Measurements from ENCODE around the gene HERC2. TPM values are rescaled to one million over a fixed set of nuclear protein-coding genes. Genes with fewer than 3 reads are reported as not detected.
"Not testable (repeated sequence)": the region's sequence is repeated elsewhere in the genome, so short reads cannot be mapped to it uniquely, and the experiment has no call there.

HERC2 gene, protein sequence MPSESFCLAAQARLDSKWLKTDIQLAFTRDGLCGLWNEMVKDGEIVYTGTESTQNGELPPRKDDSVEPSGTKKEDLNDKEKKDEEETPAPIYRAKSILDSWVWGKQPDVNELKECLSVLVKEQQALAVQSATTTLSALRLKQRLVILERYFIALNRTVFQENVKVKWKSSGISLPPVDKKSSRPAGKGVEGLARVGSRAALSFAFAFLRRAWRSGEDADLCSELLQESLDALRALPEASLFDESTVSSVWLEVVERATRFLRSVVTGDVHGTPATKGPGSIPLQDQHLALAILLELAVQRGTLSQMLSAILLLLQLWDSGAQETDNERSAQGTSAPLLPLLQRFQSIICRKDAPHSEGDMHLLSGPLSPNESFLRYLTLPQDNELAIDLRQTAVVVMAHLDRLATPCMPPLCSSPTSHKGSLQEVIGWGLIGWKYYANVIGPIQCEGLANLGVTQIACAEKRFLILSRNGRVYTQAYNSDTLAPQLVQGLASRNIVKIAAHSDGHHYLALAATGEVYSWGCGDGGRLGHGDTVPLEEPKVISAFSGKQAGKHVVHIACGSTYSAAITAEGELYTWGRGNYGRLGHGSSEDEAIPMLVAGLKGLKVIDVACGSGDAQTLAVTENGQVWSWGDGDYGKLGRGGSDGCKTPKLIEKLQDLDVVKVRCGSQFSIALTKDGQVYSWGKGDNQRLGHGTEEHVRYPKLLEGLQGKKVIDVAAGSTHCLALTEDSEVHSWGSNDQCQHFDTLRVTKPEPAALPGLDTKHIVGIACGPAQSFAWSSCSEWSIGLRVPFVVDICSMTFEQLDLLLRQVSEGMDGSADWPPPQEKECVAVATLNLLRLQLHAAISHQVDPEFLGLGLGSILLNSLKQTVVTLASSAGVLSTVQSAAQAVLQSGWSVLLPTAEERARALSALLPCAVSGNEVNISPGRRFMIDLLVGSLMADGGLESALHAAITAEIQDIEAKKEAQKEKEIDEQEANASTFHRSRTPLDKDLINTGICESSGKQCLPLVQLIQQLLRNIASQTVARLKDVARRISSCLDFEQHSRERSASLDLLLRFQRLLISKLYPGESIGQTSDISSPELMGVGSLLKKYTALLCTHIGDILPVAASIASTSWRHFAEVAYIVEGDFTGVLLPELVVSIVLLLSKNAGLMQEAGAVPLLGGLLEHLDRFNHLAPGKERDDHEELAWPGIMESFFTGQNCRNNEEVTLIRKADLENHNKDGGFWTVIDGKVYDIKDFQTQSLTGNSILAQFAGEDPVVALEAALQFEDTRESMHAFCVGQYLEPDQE (N-terminal part only)
- 29.5 TPM for polyA plus RNA-seq (2013, experiment 1 of 2)
- 27.3 TPM for polyA plus RNA-seq (2013, experiment 2 of 2)

DNA sequence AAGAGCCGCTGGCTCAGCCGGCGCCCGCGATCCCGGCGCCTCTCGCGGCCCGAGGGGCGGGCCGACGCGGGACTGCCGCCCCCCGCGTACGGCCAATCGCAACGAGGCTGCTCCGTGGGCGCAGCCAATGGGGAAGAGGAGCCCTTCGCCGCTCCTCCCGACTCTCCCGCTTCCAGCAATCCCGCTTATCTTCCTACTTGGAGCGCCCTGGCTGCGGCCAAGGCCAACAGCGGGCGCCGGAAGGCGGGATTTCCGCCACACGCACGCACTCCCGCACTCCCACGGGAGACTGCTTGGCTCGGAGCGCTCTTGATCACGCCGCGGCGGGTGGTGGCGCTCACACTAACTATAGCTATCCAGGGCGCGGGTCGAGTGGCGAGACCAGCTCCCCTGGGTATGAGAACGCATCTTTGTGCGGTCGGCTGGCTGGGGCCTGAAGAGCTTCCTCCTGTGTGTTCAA, at the start of gene HERC2:
Gene HERC2 (minus strand): TSS at position 51 of the 460 bp plus-strand sequence. CDS start 746 bp downstream, outside the sequence.
- H3K9ac ChIP-seq (ENCODE audit: low read depth, low read length); H3K9me3 ChIP-seq (ENCODE audit: insufficient read depth, low read depth, low read length); H3K4me1 ChIP-seq (ENCODE audit: insufficient read depth, low read length); H3K27me3 ChIP-seq (ENCODE audit: insufficient read depth, low read length); H3K27ac ChIP-seq (ENCODE audit: low read depth, low read length); H3K36me3 ChIP-seq (ENCODE audit: insufficient read depth, low read length): not testable (repeated sequence)
- WGBS = no CpG with 5 or more reads among the region's 52 CpGs
- H3K4me3 ChIP-seq (ENCODE audit: low read length) = peak within 1 kb of the TSS; percentile 47

DNA sequence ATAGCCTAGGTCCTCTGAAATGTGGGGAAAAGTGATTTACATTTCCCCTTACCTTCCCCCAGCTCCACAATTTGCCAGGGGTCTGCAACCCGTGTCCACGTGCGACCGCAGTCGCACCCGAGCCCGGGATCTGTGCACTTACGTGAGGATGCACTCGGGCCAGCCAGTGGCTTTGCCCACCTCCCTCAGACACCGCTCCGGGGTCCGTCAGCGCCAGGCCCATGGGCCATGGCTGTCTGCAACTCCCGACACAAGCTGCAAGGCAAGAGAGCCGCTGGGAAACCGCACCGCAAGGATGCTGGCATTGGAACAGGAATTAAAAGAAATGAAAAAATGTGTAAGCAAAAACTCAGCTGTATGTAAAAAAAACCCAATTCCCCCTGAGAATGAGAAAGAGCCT, 43.5 kb upstream of the HERC2 start:
- H3K27me3 ChIP-seq (ENCODE audit: insufficient read depth, low read length); H3K9me3 ChIP-seq (ENCODE audit: insufficient read depth, low read depth, low read length); H3K4me1 ChIP-seq (ENCODE audit: insufficient read depth, low read length); H3K27ac ChIP-seq (ENCODE audit: low read depth, low read length); H3K9ac ChIP-seq (ENCODE audit: low read depth, low read length); H3K36me3 ChIP-seq (ENCODE audit: insufficient read depth, low read length); H3K4me3 ChIP-seq (ENCODE audit: low read length): not testable (repeated sequence)
- WGBS = 100% methylated on average over 1 of the region's 17 CpGs

DNA sequence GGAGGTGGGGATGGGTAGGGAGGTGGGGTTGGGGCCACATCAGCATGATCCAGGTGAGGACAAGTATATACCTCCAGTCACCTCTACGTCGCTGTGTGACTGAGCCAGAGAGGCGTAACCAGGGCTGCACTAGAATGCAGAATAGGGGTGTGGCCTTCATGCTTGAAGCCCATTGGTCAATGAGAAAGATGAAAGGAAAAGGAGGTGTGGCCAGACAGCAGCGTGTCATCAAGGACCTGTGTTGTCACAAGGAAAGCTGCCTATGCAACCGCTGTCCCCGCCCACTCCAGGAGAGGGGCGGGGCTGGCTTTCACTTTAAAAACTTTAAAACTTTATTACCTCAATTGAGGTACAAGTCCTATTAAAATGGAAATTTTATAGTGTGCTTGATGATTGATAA, 36.0 kb upstream of the HERC2 start, which contains the start of gene GOLGA6L24:
Gene GOLGA6L24 (minus strand): TSS at position 101 of the 400 bp plus-strand sequence. CDS start 61 bp downstream, at position 40.
- H3K9ac ChIP-seq (ENCODE audit: low read depth, low read length); H3K4me1 ChIP-seq (ENCODE audit: insufficient read depth, low read length): not testable (repeated sequence)

DNA sequence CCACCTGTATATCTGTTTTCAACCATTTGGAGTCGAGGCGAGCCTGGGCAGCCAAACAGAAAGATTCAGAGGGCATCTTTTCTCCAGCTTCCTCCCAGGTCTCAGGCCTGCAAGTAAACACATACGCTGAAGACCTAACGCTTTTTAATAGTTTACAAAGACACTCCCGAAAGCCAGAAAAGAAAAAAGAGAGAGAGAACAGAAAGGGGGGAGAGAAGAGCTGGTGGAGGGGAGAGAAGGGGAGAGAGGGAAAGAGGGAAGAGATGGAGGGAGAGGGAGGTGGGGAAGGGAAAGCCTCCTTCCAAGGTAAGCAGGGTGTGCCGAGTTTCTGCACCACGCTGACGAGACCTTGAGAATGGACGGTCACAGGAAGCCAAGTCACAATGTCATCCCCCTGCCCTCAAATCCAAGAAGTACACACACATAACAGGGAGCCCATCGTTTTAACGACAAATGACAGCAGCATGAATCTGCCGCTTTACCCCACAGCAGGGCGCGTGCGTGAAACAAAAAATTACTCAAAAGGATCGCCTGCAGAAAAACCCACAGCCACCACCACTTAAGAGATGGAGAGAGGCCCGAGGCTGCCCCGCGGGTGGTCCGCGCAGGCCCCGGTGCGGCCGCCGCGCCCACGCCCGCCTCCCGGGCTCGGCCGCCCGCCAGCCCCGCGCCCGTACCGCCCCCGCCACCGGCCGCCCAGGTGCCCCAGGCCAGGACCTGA, 461 bp downstream of the HERC2 start:
- H3K4me1 ChIP-seq (ENCODE audit: insufficient read depth, low read length); H3K9me3 ChIP-seq (ENCODE audit: insufficient read depth, low read depth, low read length); H3K27me3 ChIP-seq (ENCODE audit: insufficient read depth, low read length); H3K27ac ChIP-seq (ENCODE audit: low read depth, low read length); H3K9ac ChIP-seq (ENCODE audit: low read depth, low read length): not testable (repeated sequence)
- 0 out of 2 replicates have a peak, but pooled peaks cover 10% of the 10 kb centered on the region for H3K36me3 ChIP-seq (ENCODE audit: insufficient read depth, low read length)
- WGBS = 0% methylated on average over 8 of the region's 39 CpGs
- H3K4me3 ChIP-seq (ENCODE audit: low read length) = peak overlapping the region; percentile 47

More for the DNA sequence above, 36.0 kb upstream of the HERC2 start, which contains the start of gene GOLGA6L24:
- not testable (repeated sequence) for H3K9me3 ChIP-seq (ENCODE audit: insufficient read depth, low read depth, low read length); H3K27me3 ChIP-seq (ENCODE audit: insufficient read depth, low read length); H3K27ac ChIP-seq (ENCODE audit: low read depth, low read length); H3K36me3 ChIP-seq (ENCODE audit: insufficient read depth, low read length); H3K4me3 ChIP-seq (ENCODE audit: low read length)
- WGBS = no CpG with 5 or more reads among the region's 7 CpGs

DNA sequence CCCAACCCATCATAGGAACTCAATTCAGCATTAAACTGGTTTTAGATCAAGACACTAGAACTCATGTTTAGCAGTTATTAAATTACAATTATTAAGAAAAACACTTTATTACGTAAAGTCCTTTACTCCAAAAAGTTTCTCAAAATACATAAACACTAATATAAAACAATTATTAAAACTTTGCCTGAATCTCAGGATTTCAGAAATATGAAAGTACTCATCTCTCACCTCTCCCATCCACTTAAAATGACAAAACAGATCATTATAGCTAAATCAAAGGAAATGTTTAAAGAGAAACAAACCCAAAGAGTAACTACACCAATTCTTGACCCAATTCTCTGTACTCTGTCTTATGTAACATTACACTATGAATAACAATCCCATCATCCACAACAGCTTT, 2.3 kb downstream of the HERC2 start:
- peaks cover 17% of the 10 kb centered on the region; the same call in 1 of the 2 replicates for H3K36me3 ChIP-seq (ENCODE audit: insufficient read depth, low read length)
- not testable (repeated sequence) for H3K4me3 ChIP-seq (ENCODE audit: low read length); H3K9me3 ChIP-seq (ENCODE audit: insufficient read depth, low read depth, low read length); H3K9ac ChIP-seq (ENCODE audit: low read depth, low read length); H3K27me3 ChIP-seq (ENCODE audit: insufficient read depth, low read length); H3K27ac ChIP-seq (ENCODE audit: low read depth, low read length); H3K4me1 ChIP-seq (ENCODE audit: insufficient read depth, low read length)
- WGBS = 92% methylated on average over 1 of the region's 1 CpG

DNA sequence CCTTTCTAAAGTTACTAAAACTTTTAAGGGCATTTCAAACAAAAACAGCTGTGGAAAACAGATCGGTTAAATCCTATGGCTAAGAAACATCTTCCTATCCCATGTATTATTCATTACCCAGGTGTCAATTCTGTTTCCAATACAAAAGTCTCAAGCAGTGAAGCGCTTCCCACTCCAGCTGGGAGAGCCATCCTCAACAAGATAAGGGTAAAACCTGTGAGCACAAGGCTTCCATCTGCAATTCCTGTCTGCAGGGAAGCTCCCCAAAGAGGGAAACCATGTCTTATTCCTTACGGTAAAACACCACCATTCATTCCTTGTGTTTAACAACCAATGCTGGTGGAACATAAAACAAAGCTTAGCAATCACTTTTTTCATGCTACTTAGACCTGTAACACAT, 3.2 kb downstream of the HERC2 start:
- not testable (repeated sequence) for H3K9me3 ChIP-seq (ENCODE audit: insufficient read depth, low read depth, low read length); H3K27me3 ChIP-seq (ENCODE audit: insufficient read depth, low read length); H3K9ac ChIP-seq (ENCODE audit: low read depth, low read length); H3K4me1 ChIP-seq (ENCODE audit: insufficient read depth, low read length); H3K4me3 ChIP-seq (ENCODE audit: low read length); H3K27ac ChIP-seq (ENCODE audit: low read depth, low read length)
- H3K36me3 ChIP-seq (ENCODE audit: insufficient read depth, low read length) = peaks cover 20% of the 10 kb centered on the region; the same call in 1 of the 2 replicates
- no CpG with 5 or more reads among the region's 3 CpGs for WGBS

DNA sequence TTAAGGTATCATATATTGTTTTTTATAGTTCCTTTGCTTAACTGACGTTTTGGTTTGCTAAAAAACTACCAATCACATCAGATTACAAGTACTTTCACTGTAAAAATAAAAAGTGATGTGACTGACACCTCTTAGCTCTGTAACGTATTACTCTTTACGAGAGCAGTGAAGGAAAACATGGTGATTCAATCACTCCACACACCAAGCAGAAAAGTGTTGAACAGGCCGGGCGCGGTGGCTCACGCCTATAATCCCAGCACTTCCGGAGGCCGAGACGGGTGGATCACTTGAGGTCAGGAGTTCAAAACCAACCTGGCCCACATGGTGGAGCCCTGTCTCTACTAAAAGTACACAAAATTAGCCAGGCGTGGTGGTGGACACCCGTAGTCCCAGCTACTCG, 3.9 kb downstream of the HERC2 start:
- not testable (repeated sequence) for H3K27ac ChIP-seq (ENCODE audit: low read depth, low read length); H3K4me1 ChIP-seq (ENCODE audit: insufficient read depth, low read length); H3K27me3 ChIP-seq (ENCODE audit: insufficient read depth, low read length); H3K9me3 ChIP-seq (ENCODE audit: insufficient read depth, low read depth, low read length); H3K9ac ChIP-seq (ENCODE audit: low read depth, low read length); H3K4me3 ChIP-seq (ENCODE audit: low read length)
- 97% methylated on average over 10 of the region's 13 CpGs for WGBS
- H3K36me3 ChIP-seq (ENCODE audit: insufficient read depth, low read length) = peaks cover 24% of the 10 kb centered on the region

DNA sequence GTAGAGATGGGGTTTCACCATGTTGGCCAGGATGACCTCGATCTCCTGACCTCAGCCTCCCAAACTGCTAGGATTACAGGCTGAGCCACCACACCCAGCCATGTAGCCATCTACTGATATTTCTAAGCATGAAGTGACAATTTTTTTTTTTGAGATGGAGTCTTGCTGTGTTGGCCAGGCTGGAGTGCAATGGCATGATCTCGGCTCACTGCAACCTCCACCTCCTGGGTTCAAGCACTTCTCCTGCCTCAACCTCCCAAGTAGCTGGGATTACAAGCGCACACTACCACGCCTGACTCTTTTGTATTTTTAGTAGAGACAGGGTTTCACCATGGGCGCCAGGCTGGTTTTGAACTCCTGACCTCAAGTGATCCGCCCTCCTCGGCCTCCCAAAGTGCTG, 5.0 kb downstream of the HERC2 start:
- H3K4me3 ChIP-seq (ENCODE audit: low read length); H3K9ac ChIP-seq (ENCODE audit: low read depth, low read length); H3K27ac ChIP-seq (ENCODE audit: low read depth, low read length); H3K9me3 ChIP-seq (ENCODE audit: insufficient read depth, low read depth, low read length); H3K4me1 ChIP-seq (ENCODE audit: insufficient read depth, low read length); H3K27me3 ChIP-seq (ENCODE audit: insufficient read depth, low read length): not testable (repeated sequence)
- peaks cover 27% of the 10 kb centered on the region for H3K36me3 ChIP-seq (ENCODE audit: insufficient read depth, low read length)
- 98% methylated on average over 7 of the region's 7 CpGs for WGBS

DNA sequence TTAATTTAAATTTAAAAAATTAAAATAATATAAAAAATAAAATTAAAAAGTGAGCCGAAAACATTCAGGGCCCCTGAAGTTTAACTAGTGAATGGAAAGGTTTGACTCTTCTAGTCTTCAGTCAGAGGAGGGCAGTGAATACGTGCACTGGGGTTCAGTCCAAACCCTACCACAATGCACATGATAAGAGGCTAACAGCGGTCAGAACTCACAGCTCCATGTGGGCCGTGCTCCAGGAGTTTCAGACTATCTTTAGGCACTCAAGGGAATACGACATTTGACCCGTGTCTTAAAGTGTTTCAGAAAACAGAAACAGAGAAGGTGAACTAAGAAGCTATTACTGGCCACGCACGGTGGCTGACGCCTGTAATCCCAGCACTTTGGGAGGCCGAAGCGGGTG, 11.5 kb downstream of the HERC2 start:
- not testable (repeated sequence) for H3K9me3 ChIP-seq (ENCODE audit: insufficient read depth, low read depth, low read length); H3K4me1 ChIP-seq (ENCODE audit: insufficient read depth, low read length); H3K27ac ChIP-seq (ENCODE audit: low read depth, low read length); H3K4me3 ChIP-seq (ENCODE audit: low read length); H3K9ac ChIP-seq (ENCODE audit: low read depth, low read length); H3K27me3 ChIP-seq (ENCODE audit: insufficient read depth, low read length)
- 85% methylated on average over 9 of the region's 11 CpGs for WGBS
- peaks cover 36% of the 10 kb centered on the region for H3K36me3 ChIP-seq (ENCODE audit: insufficient read depth, low read length)

DNA sequence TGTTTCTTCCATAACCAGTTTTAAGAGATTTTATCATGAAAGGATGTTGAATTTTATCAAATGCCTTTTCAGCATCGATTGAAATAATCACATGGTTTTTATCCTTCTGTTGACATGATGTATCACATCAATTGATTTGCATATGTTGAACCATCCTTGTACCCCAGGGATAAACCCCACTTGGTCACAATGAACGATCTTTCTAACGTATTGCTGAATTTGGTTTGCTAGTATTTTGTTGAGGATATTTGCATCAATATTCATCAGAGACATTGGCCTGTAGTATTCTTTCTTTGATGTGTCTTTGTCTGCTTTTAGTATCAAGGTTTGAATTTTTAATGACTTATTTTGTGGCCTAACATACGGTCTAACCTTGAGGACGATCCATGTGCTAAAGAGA, 13.3 kb downstream of the HERC2 start:
- H3K27me3 ChIP-seq (ENCODE audit: insufficient read depth, low read length); H3K9ac ChIP-seq (ENCODE audit: low read depth, low read length); H3K9me3 ChIP-seq (ENCODE audit: insufficient read depth, low read depth, low read length); H3K27ac ChIP-seq (ENCODE audit: low read depth, low read length); H3K4me1 ChIP-seq (ENCODE audit: insufficient read depth, low read length); H3K4me3 ChIP-seq (ENCODE audit: low read length): not testable (repeated sequence)
- H3K36me3 ChIP-seq (ENCODE audit: insufficient read depth, low read length) = peaks cover 26% of the 10 kb centered on the region
- WGBS = 86% methylated on average over 3 of the region's 5 CpGs
